DLD1 (cell line): ENCODE measurements around the gene SF1.

Source experiments
- in situ Hi-C: cut with HindIII; loops from 2 replicates; pipeline ENCODE4 v1.10.0; 2017; ENCODE audit warnings: low sequenced_read_pairs

The SF1 gene

DNA sequence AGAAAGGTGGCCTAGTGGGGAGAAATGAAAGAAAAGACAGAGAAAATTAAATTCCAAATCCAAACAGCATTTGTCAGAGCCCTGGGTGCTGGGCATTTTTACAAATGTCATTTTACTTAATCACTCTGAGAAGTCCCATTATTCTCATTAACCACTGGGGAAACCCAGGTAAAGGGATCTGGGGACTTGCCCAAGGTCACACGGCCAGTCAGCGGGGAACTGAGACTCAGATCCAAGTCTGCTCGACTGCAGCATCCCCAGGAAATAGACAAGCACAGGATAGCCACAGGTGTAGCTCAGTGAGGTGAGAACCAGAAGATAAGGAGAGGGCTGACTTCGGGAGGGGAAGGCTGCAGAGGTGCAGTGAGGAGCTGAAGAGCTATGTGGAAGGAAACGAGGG is 63.2 kb downstream of the SF1 start:
- in situ Hi-C loops: loop anchor here (10.0 kb wide), 1 partner anchor 50 kb away; no protein-coding TSS in a partner anchor

DNA sequence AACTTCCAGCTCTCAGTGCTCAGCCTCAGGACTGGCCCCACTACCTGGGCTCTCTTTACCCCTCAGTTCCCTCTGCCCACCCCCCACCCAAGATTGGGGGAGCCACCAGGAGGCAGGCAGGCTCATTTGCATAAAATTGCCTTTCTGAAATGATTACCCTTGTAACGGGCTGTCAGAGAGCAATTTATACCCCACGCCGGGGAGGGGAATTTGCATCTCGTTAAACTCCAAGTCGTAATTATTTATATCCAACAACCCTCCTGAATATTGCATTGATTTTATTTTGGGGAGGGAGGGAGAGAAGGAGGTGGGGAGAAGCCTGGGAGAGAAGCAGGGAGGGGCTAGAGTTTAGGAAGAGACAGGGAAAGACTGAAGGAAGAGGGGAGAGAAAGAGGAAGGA is 63.7 kb downstream of the SF1 start:
- in situ Hi-C loops: loop anchor here (10.0 kb wide), 1 partner anchor 50 kb away; no protein-coding TSS in a partner anchor
